Thoracic aorta (tissue), 2 donors: ENCODE results near the gene CFAP91. TPM values are rescaled to one million over a fixed set of nuclear protein-coding genes. Genes with fewer than 3 reads are reported as not detected.

ENCODE experiments used
- ATAC-seq: fragments of 150-250 bp; one replicate; pipeline ENCODE4 v1.8.0; 2017; ENCODE audit warnings: low read depth; ENCODE audit not compliant: insufficient number of reproducible peaks, low FRiP score
- DNase-seq: peaks from one replicate; pipeline ENCODE4 v3.0.0-alpha.2; 2020; ENCODE audit warnings: low spot score
- H3K27ac ChIP-seq, 2 donors: fragments of 200-600 bp; sonication (generic); 1 replicate in 1 of 2; 2 replicates in 1 of 2; pipeline ENCODE4 v1.5.1; 2016; ENCODE audit warnings: mild to moderate bottlenecking in 2 of 2, moderate library complexity in 2 of 2
- H3K27me3 ChIP-seq: fragments of 200-600 bp; sonication (generic); replicated peaks from 2 replicates; pipeline ENCODE4 v1.6.0; 2016; ENCODE audit warnings: mild to moderate bottlenecking; ENCODE audit not compliant: insufficient read depth
- H3K36me3 ChIP-seq: fragments of 200-600 bp; sonication (generic); one replicate; pipeline ENCODE4 v1.5.1; 2016
- H3K4me1 ChIP-seq, 2 donors: fragments of 200-600 bp; sonication (generic); 1 replicate in 1 of 2; 2 replicates in 1 of 2; pipeline versions ENCODE4 v1.5.1 to v1.6.0; 2016; ENCODE audit warnings: low read depth in 2 of 2, mild to moderate bottlenecking in 1 of 2; ENCODE audit not compliant: control insufficient read depth in 1 of 2
- H3K4me3 ChIP-seq: fragments of 200-600 bp; sonication (generic); 2 replicates; pipeline ENCODE4 v1.5.1; 2016; ENCODE audit warnings: mild to moderate bottlenecking
- H3K9me3 ChIP-seq: fragments of 200-600 bp; sonication (generic); 2 replicates; pipeline ENCODE4 v1.5.1; 2016
- CTCF ChIP-seq: fragments of 200-600 bp; sonication (generic); IDR thresholded peaks from one replicate; pipeline ENCODE4 v1.5.1; 2019; ENCODE audit warnings: antibody characterized with exemption
- total RNA-seq, 2 donors: library from RNA; depleted of rRNA; stranded (reverse); fragments of >200 nt; gene quantifications; one replicate each; pipeline versions ENCODE4 v1.1.0 to v1.2.3, GENCODE V29; 2016

CFAP91 gene
- total RNA-seq, 2 donors from 2014 or later: 11.4 TPM; not detected in 1

GRCh38 chr3:119697394-119697793 lies 5.4 kb upstream of the CFAP91 start:
- no peaks in the 10 kb centered on the region for H3K27me3 ChIP-seq
- H3K4me3 ChIP-seq: no peak overlapping the region
- no peaks in the 10 kb centered on the region for H3K36me3 ChIP-seq
- TF ChIP-seq CTCF: no peak
- no peak for ATAC-seq
- H3K4me1 ChIP-seq: peaks cover 2 to 3% of the 10 kb centered on the region in 2 donors
- DNase-seq: no peak
- H3K27ac ChIP-seq: no peak overlapping the region
- H3K9me3 ChIP-seq: no peaks in the 10 kb centered on the region

DNA sequence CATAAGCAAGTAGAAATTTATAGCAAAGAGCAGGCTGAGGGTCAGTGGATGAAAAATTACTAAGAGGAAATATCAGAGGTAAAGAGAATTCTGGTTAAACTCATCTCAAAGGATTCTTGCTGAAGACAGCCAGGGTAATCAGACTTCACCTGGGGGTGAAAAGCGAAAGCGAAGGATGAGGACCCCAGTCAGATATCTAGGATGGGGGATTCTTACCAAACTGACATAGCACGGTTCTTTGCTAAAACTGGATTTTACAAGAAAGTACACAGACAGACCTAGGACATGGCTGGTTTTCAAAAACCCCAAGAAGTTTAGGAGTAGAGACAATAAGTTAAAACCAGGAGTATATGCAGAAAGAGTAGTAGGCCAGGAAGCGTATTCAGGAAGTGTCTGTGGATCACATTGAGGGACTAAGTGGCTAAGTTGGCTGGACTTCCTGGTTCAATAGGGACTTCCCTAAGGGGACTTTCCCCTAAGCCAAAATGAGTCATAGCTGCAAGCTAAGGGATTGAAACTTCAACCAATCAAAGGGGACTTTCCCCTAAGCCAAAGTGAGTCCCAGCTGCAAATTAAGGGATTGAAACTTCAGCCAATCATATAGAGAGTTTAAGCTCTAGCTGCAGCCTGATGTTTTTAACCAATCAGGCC lies 2.4 kb upstream of the CFAP91 start:
- TF ChIP-seq CTCF: no peak
- no peaks in the 10 kb centered on the region for H3K9me3 ChIP-seq
- H3K36me3 ChIP-seq: no peaks in the 10 kb centered on the region
- ATAC-seq: peak; percentile 21
- no peak for DNase-seq
- H3K4me3 ChIP-seq: no peak overlapping the region
- H3K27ac ChIP-seq: no peak overlapping the region
- no peaks in the 10 kb centered on the region for H3K27me3 ChIP-seq
- H3K4me1 ChIP-seq: peaks cover 3 to 11% of the 10 kb centered on the region in 2 donors

- no peaks in the 10 kb centered on the region for H3K36me3 ChIP-seq
- peaks cover 3 to 11% of the 10 kb centered on the region in 2 donors for H3K4me1 ChIP-seq
- ATAC-seq: no peak
- no peak for DNase-seq
- no peaks in the 10 kb centered on the region for H3K9me3 ChIP-seq
- no peak for TF ChIP-seq CTCF
- no peak overlapping the region for H3K4me3 ChIP-seq
- no peaks in the 10 kb centered on the region for H3K27me3 ChIP-seq
- no peak overlapping the region for H3K27ac ChIP-seq
Measured at GRCh38 chr3:119700920-119701734, 1.7 kb upstream of the CFAP91 start.

DNA sequence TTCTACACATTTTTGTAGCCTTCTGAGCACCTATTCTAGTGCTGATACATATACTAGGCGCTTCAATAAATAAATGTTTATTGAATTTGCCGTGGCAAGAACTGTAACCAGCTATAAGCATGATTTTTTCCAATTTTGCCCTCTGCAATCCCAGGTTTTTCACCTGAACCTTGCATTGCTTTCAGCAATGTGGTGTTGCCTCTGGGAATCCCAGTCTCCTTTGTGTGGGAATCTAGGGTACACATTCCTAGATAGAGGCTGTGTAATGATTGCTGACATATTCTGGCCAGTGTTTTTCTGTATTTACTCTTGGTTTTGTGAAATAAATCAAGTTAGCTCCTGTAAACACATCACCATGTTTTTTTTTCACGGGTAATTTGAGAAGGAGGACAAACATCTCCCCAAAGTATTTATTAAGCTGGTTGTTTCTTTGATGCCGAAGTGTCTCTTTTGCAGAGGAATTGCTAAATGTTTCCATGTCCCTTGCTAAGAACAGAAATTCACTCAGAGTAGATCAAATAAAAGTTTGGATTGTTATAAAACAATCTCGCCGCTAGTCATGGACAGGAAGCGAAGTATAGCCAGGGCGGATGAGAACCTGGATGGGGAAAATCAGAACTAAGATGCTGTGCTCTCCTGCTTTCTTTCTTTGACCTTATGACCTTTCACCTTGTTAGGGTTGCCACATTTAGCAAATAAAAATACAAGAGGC lies 1.2 kb downstream of the CFAP91 start:
- Histone ChIP-seq H3K9me3 (no peaks in the 10 kb centered on the region), H3K27me3 (no peaks in the 10 kb centered on the region), H3K27ac (no peak overlapping the region), H3K4me3 (peak overlapping the region; percentile 78), H3K36me3 (no peaks in the 10 kb centered on the region), H3K4me1 (peaks cover 3 to 11% of the 10 kb centered on the region in 2 donors)
- ATAC-seq: no peak
- no peak for DNase-seq
- no peak for TF ChIP-seq CTCF

DNA sequence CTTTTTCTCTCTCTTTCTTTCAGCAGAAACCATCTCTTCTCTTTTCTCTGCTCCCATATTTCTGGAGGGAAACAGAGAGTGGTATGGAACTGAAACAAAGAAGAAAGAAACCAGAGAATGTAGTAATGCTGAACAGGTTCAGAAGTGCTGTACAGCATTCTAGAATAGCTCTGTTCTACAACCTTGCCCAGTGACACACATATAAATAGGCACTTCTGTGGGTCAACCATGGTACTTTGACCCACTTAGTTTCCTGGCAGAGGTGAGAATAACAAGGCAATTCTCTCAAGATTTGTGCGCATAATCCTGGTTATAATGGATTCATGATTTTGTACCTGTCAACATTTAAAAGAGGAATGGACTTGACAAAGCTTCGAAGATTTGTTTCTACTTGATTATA lies 12.3 kb downstream of the CFAP91 start:
- no peak overlapping the region for H3K27ac ChIP-seq
- ATAC-seq: no peak

More for the DNA sequence above, 12.3 kb downstream of the CFAP91 start:
- Histone ChIP-seq H3K27me3 (no peaks in the 10 kb centered on the region), H3K4me1 (no peaks in the 10 kb centered on the region), H3K36me3 (no peaks in the 10 kb centered on the region), H3K9me3 (no peaks in the 10 kb centered on the region), H3K4me3 (no peak overlapping the region)
- no peak for DNase-seq
- TF ChIP-seq CTCF: no peak
